Natural killer cell (primary cell): ENCODE measurements around the gene DDX10. TPM values are rescaled to one million over a fixed set of nuclear protein-coding genes. Genes with fewer than 3 reads are reported as not detected.

Source experiments
- ATAC-seq, 3 donors: fragments of 150-1000 bp in 2 of 3; fragments of 200-7000 bp in 1 of 3; cut with Tn5 transposase; 1 replicate in 1 of 3; 2 replicates in 2 of 3; pipeline ENCODE4 v1.10.0; 2021; ENCODE audit warnings: mild to moderate bottlenecking in 2 of 3, moderate library complexity in 2 of 3
- DNase-seq, 2 donors: peaks; one replicate each; pipeline versions ENCODE4 v3.0.0 to v3.0.0-alpha.2; 2013 to 2021; ENCODE audit warnings: mixed read lengths in 1 of 2
- H3K27ac ChIP-seq: one replicate; pipeline ENCODE4 v1.5.1; 2013; ENCODE audit warnings: mild to moderate bottlenecking, low read length
- H3K27me3 ChIP-seq: one replicate; pipeline ENCODE4 v1.6.1; 2013; ENCODE audit warnings: low read length; ENCODE audit not compliant: control insufficient read depth, insufficient read depth
- H3K36me3 ChIP-seq: one replicate; pipeline ENCODE4 v1.6.1; 2013; ENCODE audit warnings: low read length; ENCODE audit not compliant: control insufficient read depth, insufficient read depth
- H3K4me1 ChIP-seq: one replicate; pipeline ENCODE4 v1.6.1; 2013; ENCODE audit warnings: low read length; ENCODE audit not compliant: control insufficient read depth, insufficient read depth
- H3K4me3 ChIP-seq: one replicate; pipeline ENCODE4 v1.5.1; 2013; ENCODE audit warnings: low read length
- H3K9me3 ChIP-seq: one replicate; pipeline ENCODE4 v1.6.1; 2013; ENCODE audit warnings: low read length; ENCODE audit not compliant: control insufficient read depth, insufficient read depth
- H3K27ac Mint-ChIP-seq, 2 donors: one replicate each; pipeline ENCODE4 v1.8.0; 2022; ENCODE audit warnings: mild to moderate bottlenecking in 2 of 2, mixed read lengths in 2 of 2, moderate library complexity in 1 of 2
- H3K27me3 Mint-ChIP-seq, 2 donors: one replicate each; pipeline ENCODE4 v1.8.0; 2022; ENCODE audit warnings: low read depth in 2 of 2, mixed read lengths in 2 of 2
- H3K36me3 Mint-ChIP-seq: one replicate; pipeline ENCODE4 v1.8.0; 2022; ENCODE audit warnings: mixed read lengths
- H3K4me1 Mint-ChIP-seq, 2 donors: one replicate each; pipeline ENCODE4 v1.8.0; 2022; ENCODE audit warnings: mixed read lengths in 2 of 2
- H3K4me3 Mint-ChIP-seq: one replicate; pipeline ENCODE4 v1.8.0; 2022; ENCODE audit warnings: mild to moderate bottlenecking, moderate library complexity, mixed read lengths
- H3K9me3 Mint-ChIP-seq, 2 donors: one replicate each; pipeline ENCODE4 v1.8.0; 2022; ENCODE audit warnings: mixed read lengths in 2 of 2
- WGBS: methylation state at CpG from one replicate; pipeline ENCODE4 v1.1.7; 2013; ENCODE audit warnings: missing lambda C conversion rate; ENCODE audit not compliant: insufficient coverage; 5-methylcytosine and 5-hydroxymethylcytosine counted together
- intact Hi-C: fragments of 100-400 bp; cut with micrococcal nuclease; formaldehyde crosslinking; loops from one replicate; pipeline ENCODE4 v1.14.2; 2022
- total RNA-seq, 4 donors: library from RNA; stranded (reverse); fragments of 120-200 nt in 1 of 4; gene quantifications; one replicate each; pipeline versions ENCODE4 v1.2.3 to v1.2.4, GENCODE V29; 2013 to 2022
- TF ChIP-seq, protein P1 (sequence below): fragments of 200-600 bp; IDR thresholded peaks from one replicate; pipeline ENCODE4 v1.8.0; 2022; ENCODE audit warnings: antibody characterized with exemption

Gene DDX10
- total RNA-seq, 3 donors from 2014 or later (not counting 1 experiment from before 2014, with no cell fraction given), result 23.4 to 30.9 (median 24.9) TPM

DNA sequence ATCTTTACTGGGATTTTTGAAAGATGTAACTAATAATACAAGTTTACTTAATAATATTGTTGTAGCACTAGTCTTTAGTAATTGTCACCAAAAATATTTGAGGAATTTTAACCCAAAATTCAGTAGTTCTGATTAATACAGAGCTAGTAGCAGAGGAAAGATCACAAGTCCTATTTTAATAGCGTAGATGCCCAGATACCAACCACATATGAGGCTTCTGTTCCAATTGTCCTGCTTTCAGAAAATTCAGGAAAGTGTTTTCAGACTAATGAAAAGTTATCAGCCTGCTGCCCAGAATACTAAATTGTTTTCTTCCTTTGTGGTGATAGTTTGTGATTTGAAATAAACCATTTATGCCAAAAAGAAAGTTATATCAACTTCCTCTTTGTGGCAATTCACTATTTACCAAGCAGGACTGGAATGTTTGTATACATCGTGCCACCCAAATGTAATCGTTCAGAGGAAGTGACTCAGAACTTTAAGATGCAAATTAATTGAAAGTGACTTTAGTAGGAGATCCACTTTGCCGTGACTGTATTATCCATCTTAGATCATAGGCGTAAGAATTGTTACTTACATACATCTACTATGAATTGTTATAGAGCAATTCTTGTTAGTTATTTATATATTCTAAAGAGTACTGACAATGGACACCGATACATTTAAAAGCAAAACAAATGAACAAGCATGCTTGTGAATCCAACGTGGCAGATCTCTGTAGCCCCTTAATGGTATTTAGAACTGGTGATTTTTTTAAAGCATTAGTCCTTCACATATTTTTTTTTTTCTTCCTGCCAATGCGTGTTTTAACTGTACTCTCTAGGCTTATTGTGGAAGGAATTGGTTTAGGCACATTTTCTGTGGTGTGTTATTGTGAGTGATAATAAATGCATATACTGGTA lies 231.0 kb downstream of the DDX10 start:
- Mint-ChIP-seq H3K36me3 (no peaks in the 10 kb centered on the region), H3K27me3 (no peaks in the 10 kb centered on the region), H3K4me1 (peaks cover 14 to 16% of the 10 kb centered on the region in 2 donors), H3K4me3 (peak overlapping the region; percentile 47), H3K9me3 (no peaks in the 10 kb centered on the region), H3K27ac (peak overlapping the region in 1 of 2 donors; percentile 35)
- H3K36me3 ChIP-seq, result no peaks in the 10 kb centered on the region
- TF ChIP-seq, protein P1, sequence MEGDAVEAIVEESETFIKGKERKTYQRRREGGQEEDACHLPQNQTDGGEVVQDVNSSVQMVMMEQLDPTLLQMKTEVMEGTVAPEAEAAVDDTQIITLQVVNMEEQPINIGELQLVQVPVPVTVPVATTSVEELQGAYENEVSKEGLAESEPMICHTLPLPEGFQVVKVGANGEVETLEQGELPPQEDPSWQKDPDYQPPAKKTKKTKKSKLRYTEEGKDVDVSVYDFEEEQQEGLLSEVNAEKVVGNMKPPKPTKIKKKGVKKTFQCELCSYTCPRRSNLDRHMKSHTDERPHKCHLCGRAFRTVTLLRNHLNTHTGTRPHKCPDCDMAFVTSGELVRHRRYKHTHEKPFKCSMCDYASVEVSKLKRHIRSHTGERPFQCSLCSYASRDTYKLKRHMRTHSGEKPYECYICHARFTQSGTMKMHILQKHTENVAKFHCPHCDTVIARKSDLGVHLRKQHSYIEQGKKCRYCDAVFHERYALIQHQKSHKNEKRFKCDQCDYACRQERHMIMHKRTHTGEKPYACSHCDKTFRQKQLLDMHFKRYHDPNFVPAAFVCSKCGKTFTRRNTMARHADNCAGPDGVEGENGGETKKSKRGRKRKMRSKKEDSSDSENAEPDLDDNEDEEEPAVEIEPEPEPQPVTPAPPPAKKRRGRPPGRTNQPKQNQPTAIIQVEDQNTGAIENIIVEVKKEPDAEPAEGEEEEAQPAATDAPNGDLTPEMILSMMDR, result no peak
- WGBS, result 56% methylated on average over 3 of the region's 8 CpGs
- peak in 2 of 3 donors; percentile 60 for ATAC-seq
- H3K9me3 ChIP-seq, result no peaks in the 10 kb centered on the region
- H3K27me3 ChIP-seq, result no peaks in the 10 kb centered on the region
- no peak for DNase-seq
- no peak overlapping the region for H3K27ac ChIP-seq
- H3K4me1 ChIP-seq, result no peaks in the 10 kb centered on the region
- H3K4me3 ChIP-seq, result no peak overlapping the region
- intact Hi-C loops, result no loop called here

DNA sequence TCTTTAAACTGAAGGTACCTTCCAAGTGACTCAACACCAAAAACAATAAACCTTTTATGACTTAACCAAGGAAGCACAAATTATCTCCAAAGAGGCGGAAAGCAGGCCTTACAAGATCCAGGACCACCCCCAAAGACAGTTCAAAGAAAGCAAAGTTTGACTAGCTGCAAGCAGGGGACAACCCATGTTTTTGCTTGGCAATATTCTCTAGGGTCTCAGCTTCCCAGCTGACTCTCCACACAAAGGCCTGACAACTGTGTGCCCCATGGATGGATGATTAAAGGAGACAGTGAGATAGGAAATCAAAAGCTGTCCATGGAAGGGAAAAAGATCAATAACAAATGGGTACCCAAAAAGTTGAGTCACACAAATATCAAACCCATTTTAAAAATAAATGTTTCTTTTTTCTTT lies 232.2 kb downstream of the DDX10 start:
- TF ChIP-seq, protein P1, result no peak
- Mint-ChIP-seq H3K27ac (no peak overlapping the region), H3K4me3 (no peak overlapping the region), H3K36me3 (no peaks in the 10 kb centered on the region), H3K27me3 (no peaks in the 10 kb centered on the region), H3K4me1 (peaks cover 14 to 16% of the 10 kb centered on the region in 2 donors), H3K9me3 (no peaks in the 10 kb centered on the region)
- DNase-seq (no peak), ATAC-seq (no peak)
- H3K9me3 ChIP-seq, result no peaks in the 10 kb centered on the region
- no peak overlapping the region for H3K27ac ChIP-seq
- H3K4me1 ChIP-seq, result no peaks in the 10 kb centered on the region
- no peaks in the 10 kb centered on the region for H3K27me3 ChIP-seq
- intact Hi-C loops, result no loop called here
- WGBS, result 90% methylated on average over 1 of the region's 1 CpG
- H3K36me3 ChIP-seq, result no peaks in the 10 kb centered on the region
- H3K4me3 ChIP-seq, result no peak overlapping the region

DNA sequence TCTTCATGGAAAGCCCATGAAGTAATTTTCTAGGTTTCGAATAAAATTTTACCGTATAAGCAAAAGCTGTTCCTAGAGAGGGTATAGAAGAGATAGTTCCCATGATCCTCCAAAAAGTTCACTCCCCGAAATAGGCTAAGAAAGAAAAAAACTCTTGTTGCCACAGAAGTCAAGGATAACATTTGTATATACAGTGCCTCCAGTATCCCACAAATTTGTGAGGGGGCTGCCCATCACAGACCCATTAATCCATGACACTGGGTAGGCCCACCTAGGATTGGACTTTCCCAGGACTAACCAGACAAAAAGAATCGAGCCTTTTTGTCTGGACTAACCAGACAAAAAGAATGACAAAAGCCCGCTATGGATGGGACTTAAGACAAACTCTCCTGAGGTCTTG lies 233.0 kb downstream of the DDX10 start:
- Mint-ChIP-seq H3K27ac (no peak overlapping the region), H3K36me3 (no peaks in the 10 kb centered on the region), H3K27me3 (no peaks in the 10 kb centered on the region), H3K9me3 (no peaks in the 10 kb centered on the region), H3K4me3 (no peak overlapping the region), H3K4me1 (peaks cover 14 to 16% of the 10 kb centered on the region in 2 donors)
- DNase-seq (no peak), ATAC-seq (no peak)
- Histone ChIP-seq H3K27ac (no peak overlapping the region), H3K4me3 (no peak overlapping the region), H3K4me1 (no peaks in the 10 kb centered on the region), H3K27me3 (no peaks in the 10 kb centered on the region), H3K36me3 (no peaks in the 10 kb centered on the region), H3K9me3 (no peaks in the 10 kb centered on the region)
- WGBS, result over 99% methylated on average over 5 of the region's 5 CpGs
- intact Hi-C loops, result no loop called here
- TF ChIP-seq, protein P1, result no peak
